NCI-H82 (cell line): ENCODE results near the gene TMEM17.
A peak's percentile ranks its signal among the peaks of the same experiment; 100 is the strongest.

Experiments
- DNase-seq: peaks from one replicate; lab custom pipeline; 2025; lab: John Stamatoyannopoulos, UW

The TMEM17 gene

DNA sequence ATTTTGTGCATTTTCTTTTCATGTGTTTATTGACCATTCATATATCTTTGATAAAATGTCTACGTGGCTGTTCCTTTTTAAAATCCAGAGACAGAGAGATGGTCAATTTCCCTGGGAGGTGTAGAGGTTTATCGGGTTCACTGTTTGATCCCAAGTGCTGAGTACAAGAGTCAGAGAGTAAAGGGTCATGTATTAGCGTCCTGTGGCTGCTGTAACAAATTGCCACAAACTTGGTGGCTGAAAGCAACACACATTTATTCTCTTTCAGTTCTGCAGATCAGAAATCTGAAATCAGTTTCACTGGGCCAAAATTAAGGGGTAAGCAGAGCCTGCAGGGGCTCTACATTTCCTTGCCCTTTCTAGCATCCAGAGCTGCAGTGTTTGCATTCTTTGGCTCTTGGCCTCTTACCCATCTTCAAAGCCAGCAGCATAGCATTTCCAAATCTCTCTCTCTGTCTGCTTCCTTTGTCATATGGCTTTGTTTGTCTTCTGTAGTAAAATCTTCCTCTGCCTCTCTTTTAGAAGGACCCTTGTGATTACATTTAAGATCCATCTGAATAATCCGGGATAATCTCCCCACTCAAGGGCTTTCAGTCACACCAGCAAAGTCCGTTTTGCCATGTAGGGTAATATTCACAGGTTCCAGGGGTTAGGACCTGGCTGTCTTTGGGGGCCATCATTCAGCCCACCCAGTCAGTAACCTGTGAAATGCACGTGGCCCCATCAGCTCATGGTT, 49.9 kb downstream of the TMEM17 start:
- peak; percentile 92 for DNase-seq

DNA sequence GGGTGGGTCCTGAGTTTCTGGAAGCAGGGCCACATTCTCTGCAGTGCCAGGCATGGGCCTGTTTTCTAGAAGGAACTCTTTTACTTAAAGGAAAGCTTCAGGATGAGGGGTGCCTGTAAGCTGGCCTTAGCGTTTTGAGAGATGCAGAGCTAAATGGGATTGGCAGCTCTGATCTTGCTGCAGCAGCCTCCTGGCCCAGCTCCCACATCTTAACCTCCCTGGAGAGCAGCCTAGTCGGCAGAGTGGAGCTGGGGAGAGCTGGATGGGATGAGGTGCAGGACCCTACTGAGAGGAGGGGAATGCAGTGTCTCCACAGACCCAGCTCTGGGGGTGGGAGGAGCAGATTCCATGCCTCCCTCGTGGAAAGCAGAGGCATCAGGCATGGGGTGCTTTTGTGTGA, 52.0 kb downstream of the TMEM17 start:
- DNase-seq: peak; percentile 51

DNA sequence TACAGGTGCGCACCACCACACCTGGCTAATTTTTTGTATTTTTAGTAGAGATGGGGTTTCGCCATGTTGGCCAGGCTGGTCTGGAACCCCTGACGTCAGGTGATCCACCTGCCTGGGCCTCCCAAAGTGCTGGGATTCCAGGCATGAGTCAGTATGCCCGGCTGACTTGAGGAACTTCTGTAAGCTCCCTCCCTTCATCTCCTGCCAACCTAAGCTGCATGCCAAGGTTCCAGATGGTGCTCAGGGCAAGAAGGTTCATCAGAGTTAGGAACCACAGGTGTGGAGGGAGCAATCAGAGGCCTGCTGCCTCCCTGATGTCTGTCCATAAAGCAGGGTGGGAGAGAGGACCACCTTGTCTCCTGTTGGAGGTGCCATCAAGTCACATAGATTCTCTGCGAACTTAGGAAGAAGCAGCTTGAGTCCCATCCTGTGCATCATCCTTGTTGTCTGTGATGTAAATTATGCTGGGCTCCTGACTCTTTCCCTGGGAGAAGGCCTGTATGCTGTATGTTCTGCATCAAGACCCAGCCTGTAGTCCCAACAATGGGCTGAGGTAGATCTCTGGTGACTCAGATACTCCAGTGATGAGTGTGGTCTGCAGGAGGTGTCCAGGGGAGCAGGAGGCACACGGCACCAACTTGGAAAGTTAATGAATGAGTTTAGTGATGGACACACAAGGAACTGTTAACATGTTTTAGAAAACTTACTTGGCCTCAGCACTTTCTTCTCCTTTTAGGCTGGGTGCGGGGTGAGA, 53.1 kb downstream of the TMEM17 start:
- DNase-seq: no peak

DNA sequence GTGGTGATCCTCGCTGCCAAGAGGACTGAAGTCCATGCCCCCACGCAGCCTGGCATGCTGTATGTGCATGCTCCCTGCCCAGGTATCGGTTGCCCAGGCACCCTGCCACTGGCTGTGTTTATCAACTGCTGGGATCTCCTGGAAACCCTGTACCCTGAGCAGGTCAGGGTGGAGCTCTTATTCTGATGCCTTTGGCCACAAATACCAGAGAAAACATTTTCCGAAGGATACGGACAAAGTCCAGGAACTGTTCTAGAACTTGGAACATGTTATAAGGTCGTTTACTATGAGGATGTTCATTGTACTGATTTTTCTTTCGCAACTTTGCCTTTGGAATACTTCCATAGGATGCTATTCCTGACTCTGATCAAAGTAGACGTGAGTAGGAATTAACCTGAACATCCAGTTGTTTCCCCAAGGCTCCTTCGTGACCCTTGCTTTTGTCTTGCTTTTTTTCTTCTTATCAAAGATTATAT, 55.2 kb downstream of the TMEM17 start:
- no peak for DNase-seq
